Type B pancreatic cell (in vitro differentiated cells): ENCODE results near the gene NLGN1. TPM values are rescaled to one million over a fixed set of nuclear protein-coding genes. Genes with fewer than 3 reads are reported as not detected.

ENCODE experiments used
- DNase-seq: peaks from one replicate; pipeline ENCODE4 v3.0.0; 2021; ENCODE audit warnings: mixed read lengths; ENCODE audit not compliant: unreplicated experiment; ENCODE audit errors: extremely low spot score
- H3K27ac Mint-ChIP-seq: 2 replicates; pipeline ENCODE4 v1.8.0; 2021; ENCODE audit warnings: mild to moderate bottlenecking, mixed read lengths
- H3K27me3 Mint-ChIP-seq: 2 replicates; pipeline ENCODE4 v1.8.0; 2021; ENCODE audit warnings: mixed read lengths
- H3K36me3 Mint-ChIP-seq: 2 replicates; pipeline ENCODE4 v1.8.0; 2021; ENCODE audit warnings: mixed read lengths
- H3K4me1 Mint-ChIP-seq: one replicate; pipeline ENCODE4 v1.8.0; 2021; ENCODE audit warnings: mixed read lengths; ENCODE audit not compliant: unreplicated experiment
- H3K4me3 Mint-ChIP-seq: 2 replicates; pipeline ENCODE4 v1.8.0; 2021; ENCODE audit warnings: mild to moderate bottlenecking, mixed read lengths
- H3K9me3 Mint-ChIP-seq: 2 replicates; pipeline ENCODE4 v1.8.0; 2021; ENCODE audit warnings: mixed read lengths
- total RNA-seq: library from RNA; stranded (reverse); gene quantifications from 2 replicates; pipeline ENCODE4 v1.2.1, GENCODE V29; 2021; ENCODE audit warnings: low replicate concordance
- TF ChIP-seq, protein P1 (sequence below): fragments of 200-600 bp; sonication (generic); conservative IDR thresholded peaks from 2 replicates; pipeline ENCODE4 v1.5.0; 2021; ENCODE audit warnings: antibody characterized with exemption, mild to moderate bottlenecking

The NLGN1 gene
- total RNA-seq, 1 donor from 2014 or later = 12.6 TPM

DNA sequence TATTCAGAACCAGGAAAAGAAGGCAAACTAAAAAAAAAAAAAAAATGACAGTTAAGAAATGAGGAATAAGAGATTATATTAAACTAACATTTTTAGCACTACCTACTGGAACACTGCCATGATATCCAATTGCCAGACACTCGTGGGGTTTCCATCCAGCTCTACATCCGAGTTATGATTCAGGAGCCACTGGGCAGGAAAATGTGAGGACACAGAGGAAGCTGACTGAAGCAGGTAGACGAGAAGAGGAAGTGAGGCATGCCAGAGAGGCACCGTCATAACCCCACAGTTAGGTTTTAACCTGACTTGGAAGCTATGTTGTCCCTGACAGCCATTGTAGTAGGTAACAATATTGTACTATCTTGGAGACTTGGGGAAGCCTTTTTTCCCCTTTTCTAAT, 495.0 kb downstream of the NLGN1 start:
- DNase-seq = no peak
- no peak overlapping the region for H3K4me3 Mint-ChIP-seq
- TF ChIP-seq, protein P1, sequence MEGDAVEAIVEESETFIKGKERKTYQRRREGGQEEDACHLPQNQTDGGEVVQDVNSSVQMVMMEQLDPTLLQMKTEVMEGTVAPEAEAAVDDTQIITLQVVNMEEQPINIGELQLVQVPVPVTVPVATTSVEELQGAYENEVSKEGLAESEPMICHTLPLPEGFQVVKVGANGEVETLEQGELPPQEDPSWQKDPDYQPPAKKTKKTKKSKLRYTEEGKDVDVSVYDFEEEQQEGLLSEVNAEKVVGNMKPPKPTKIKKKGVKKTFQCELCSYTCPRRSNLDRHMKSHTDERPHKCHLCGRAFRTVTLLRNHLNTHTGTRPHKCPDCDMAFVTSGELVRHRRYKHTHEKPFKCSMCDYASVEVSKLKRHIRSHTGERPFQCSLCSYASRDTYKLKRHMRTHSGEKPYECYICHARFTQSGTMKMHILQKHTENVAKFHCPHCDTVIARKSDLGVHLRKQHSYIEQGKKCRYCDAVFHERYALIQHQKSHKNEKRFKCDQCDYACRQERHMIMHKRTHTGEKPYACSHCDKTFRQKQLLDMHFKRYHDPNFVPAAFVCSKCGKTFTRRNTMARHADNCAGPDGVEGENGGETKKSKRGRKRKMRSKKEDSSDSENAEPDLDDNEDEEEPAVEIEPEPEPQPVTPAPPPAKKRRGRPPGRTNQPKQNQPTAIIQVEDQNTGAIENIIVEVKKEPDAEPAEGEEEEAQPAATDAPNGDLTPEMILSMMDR = no peak
- H3K36me3 Mint-ChIP-seq = no peaks in the 10 kb centered on the region
- H3K9me3 Mint-ChIP-seq = no peaks in the 10 kb centered on the region
- no peak overlapping the region for H3K27ac Mint-ChIP-seq
- H3K4me1 Mint-ChIP-seq = peaks cover 7% of the 10 kb centered on the region
- no peaks in the 10 kb centered on the region for H3K27me3 Mint-ChIP-seq

DNA sequence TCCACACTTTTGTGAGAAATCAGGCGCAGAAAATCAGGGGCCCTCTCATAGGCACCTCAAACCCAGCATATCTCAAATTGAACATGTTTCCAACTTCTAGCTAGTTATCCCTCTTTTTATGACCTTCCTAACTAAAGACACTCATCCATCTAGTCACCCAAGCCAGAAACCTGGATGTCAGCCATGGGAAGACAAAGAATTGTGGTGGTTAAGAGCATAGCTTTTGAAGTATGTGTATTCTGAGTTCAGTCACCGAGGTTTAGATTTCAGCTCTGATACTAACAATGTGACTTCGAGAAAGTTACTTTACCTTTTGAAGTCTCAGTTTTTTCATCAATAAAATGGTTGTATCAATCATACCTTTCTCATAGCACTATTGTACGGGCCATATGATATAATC, 495.5 kb downstream of the NLGN1 start:
- no peak for DNase-seq
- Mint-ChIP-seq H3K27me3 (no peaks in the 10 kb centered on the region), H3K4me3 (no peak overlapping the region), H3K27ac (no peak overlapping the region), H3K4me1 (peaks cover 7% of the 10 kb centered on the region), H3K9me3 (no peaks in the 10 kb centered on the region), H3K36me3 (no peaks in the 10 kb centered on the region)
- TF ChIP-seq, protein P1 = no peak

DNA sequence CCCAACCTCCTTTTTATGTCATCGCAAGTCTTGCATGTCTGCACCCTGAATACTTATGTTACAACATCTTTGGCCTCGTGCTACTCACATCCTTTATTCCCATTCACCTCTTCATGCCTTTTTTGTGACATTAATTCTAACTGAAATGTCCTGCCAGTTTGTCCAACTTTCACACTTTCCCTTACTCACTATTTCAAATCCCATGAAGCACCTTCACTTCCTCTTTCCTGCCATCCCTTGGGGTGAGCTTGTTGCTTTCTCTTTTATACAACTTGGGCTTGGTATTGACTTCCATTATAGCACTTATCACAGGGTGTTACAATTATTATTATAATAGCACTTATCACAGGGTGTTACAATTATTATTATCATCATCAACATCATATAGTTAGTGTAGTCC, 496.3 kb downstream of the NLGN1 start:
- Mint-ChIP-seq H3K27me3 (no peaks in the 10 kb centered on the region), H3K4me3 (no peak overlapping the region), H3K27ac (no peak overlapping the region), H3K4me1 (peaks cover 7% of the 10 kb centered on the region), H3K36me3 (no peaks in the 10 kb centered on the region), H3K9me3 (no peaks in the 10 kb centered on the region)
- TF ChIP-seq, protein P1 = no peak
- no peak for DNase-seq

DNA sequence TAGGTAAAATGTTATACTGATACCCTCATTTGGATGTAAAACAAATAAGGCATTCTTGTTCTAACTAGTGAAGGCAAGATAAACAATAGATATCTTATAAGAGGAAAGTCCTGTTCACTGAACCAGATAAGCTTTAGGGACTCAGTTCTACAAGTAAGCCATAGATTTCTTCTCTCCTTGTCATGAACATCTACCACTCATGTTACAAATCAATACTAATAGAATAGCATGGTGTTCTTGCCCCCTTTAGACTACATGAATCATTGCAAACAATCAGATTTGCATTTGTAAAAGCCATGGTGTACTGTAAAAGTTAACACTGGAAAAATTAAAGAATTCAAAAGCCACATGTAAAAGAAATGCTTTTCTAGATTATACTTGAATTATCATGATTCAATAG, 500.1 kb downstream of the NLGN1 start:
- H3K4me3 Mint-ChIP-seq = no peak overlapping the region
- no peaks in the 10 kb centered on the region for H3K9me3 Mint-ChIP-seq
- H3K36me3 Mint-ChIP-seq = no peaks in the 10 kb centered on the region
- no peaks in the 10 kb centered on the region for H3K27me3 Mint-ChIP-seq
- peaks cover 6% of the 10 kb centered on the region for H3K4me1 Mint-ChIP-seq
- TF ChIP-seq, protein P1 = no peak
- no peak overlapping the region for H3K27ac Mint-ChIP-seq
- DNase-seq = no peak

DNA sequence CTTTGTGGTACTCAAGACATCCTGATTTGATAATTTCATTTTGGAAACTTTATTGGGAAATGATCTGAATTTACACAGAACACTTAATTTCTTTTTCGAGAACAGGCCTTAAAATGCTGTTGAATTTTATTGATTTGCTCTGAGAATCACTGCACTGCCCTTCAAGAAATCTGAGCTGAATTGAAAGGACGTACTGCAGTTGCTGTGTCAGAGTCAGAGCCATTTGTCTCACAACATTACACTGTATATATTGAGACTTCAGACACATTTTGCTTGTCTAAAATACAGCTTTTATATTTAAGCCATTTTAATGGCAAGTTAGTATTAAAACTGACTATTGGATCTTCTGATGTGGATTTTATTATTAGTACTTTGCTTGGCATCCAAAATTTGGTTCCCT, 504.1 kb downstream of the NLGN1 start:
- H3K27ac Mint-ChIP-seq = no peak overlapping the region
- no peak overlapping the region for H3K4me3 Mint-ChIP-seq
- H3K4me1 Mint-ChIP-seq = peaks cover 6% of the 10 kb centered on the region
- no peaks in the 10 kb centered on the region for H3K9me3 Mint-ChIP-seq
- H3K27me3 Mint-ChIP-seq = no peaks in the 10 kb centered on the region
- no peak for DNase-seq
- H3K36me3 Mint-ChIP-seq = no peaks in the 10 kb centered on the region
- TF ChIP-seq, protein P1 = no peak

DNA sequence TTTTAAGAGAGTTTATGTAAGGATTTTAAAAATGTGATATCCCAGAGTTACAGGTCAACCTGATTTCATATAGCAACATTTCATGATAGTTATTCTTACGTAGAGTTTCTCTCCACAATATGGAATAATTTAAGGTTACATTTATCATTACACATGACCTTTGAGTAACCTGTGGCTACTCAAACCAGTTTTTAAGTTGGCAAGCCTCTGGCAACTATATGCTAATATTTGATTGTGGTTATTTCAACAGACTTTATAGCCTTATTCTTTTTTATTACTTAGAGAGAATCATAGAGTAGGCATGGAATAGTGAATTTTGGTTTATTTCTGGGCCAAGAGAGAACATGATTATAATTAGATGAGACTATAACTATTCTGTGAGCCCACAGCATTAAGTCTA, 504.9 kb downstream of the NLGN1 start:
- no peak overlapping the region for H3K27ac Mint-ChIP-seq
- peaks cover 6% of the 10 kb centered on the region for H3K4me1 Mint-ChIP-seq
- no peaks in the 10 kb centered on the region for H3K36me3 Mint-ChIP-seq
- DNase-seq = no peak
- no peaks in the 10 kb centered on the region for H3K9me3 Mint-ChIP-seq
- H3K4me3 Mint-ChIP-seq = no peak overlapping the region
- H3K27me3 Mint-ChIP-seq = no peaks in the 10 kb centered on the region
- TF ChIP-seq, protein P1 = no peak
